Measurements from ENCODE around the gene RASA3.
"Not testable (repeated sequence)": the region's sequence is repeated elsewhere in the genome, so short reads cannot be mapped to it uniquely, and the experiment has no call there.

Gene RASA3

GRCh38 chr13:114142640-114143490, 10.4 kb upstream of the RASA3 start:
- DNase-seq (ENCODE audit: low read depth in 3 of 3): peak in 1 of 3 experiments; percentile 31

- no peak for DNase-seq (ENCODE audit: low read depth in 3 of 3)
Measured at GRCh38 chr13:114142137-114142550, 9.7 kb upstream of the RASA3 start.

- no peak for DNase-seq (ENCODE audit: low read depth in 3 of 3)
Measured at GRCh38 chr13:114141261-114141996, 9.0 kb upstream of the RASA3 start.

DNA sequence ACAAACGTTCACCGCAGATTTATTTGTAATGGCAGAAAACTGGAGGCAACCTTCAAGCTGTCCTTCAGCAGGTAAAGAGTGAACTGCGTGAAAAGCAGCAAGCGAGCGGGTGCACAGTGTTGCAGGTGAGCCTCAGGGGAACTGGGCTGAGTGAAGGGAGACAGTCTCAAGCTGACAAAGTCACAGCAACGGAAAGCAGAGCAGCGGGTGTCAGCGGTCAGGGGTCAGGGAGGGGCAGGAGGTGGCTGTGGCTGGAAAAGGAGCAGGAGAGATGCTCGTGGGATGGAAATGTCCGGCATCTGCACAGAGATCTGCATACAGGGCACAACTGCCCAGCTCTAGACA, 8.5 kb upstream of the RASA3 start:
- no peak for DNase-seq (ENCODE audit: low read depth in 3 of 3)

DNA sequence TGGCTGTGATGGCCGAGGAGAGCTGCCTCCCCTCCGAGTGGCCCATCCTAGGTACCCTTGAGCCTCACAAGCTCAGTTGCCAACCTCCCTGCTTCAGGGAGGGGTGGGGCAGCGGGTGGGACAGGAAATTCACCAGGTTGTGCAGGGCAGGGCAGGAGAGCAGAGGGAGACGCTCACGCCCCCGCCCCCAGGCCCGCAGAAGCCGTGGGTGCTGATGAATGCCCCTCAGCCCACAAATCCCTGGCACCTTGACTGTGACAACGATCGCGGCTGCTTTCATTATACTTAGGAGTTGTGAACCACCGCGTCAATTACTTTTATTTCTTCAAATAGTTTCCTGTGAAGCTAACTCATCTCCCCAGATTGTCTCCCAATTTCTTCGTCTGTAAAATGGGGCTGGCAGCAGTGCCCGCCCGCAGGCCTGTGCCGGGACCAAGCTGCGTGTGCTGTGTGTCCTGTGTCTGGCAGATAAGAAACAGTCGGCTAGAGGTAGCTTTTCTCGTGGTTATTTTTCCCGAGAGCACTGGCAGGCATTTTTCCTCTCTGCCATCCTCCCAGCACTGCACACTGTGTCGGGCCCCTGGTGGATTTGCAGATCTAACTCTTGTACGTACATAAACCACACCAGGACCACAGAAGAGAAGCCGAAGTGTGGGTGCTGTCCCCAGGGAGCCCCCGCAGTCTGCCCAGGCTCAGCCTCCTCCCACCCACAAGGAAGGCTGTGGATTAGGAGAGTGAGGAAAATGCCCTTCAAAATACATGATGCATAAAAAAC, 7.9 kb upstream of the RASA3 start:
- DNase-seq (ENCODE audit: low read depth in 3 of 3): no peak

DNA sequence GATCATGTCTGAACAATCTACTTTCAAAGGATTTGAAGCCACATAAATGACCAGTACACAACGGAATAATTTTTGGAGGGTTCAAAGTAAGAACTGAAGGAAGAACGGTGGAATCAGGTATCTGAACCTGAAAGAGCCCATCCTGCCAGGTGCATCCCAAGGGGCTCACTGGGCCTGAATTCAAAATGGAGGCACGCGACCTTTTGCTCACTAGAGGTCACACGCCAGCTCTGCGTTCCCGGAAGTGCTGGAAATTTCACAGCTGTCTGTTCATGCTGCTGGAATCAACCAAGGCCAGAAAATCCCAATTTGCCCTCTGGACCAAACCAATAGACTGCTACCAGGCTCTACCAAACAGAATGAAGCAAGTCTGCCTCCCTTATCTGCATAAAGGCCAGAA, 4.2 kb upstream of the RASA3 start:
- no peak for DNase-seq (ENCODE audit: low read depth in 3 of 3)

- DNase-seq (ENCODE audit: low read depth in 3 of 3): no peak
Measured at GRCh38 chr13:114135731-114136171, 3.3 kb upstream of the RASA3 start.

GRCh38 chr13:114134944-114135610, 2.7 kb upstream of the RASA3 start:
- no peak for DNase-seq (ENCODE audit: low read depth in 3 of 3)

GRCh38 chr13:114134111-114134943, 1.9 kb upstream of the RASA3 start:
- no peak for DNase-seq (ENCODE audit: low read depth in 3 of 3)

DNA sequence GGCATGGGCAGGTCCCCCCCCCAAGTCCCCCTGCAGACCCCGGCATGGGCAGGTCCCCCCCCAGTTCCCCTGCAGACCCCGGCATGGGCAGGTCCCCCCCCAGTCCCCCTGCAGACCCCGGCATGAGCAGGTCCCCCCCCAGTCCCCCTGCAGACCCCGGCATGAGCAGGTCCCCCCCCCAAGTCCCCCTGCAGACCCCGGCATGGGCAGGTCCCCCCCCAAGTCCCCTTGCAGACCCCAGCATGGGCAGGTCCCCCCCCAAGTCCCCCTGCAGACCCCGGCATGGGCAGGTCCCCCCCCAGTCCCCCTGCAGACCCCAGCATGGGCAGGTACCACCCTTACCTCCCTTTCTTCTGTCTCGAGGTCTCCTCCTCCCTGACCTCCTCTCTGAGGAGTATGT, 1.1 kb upstream of the RASA3 start:
- not testable (repeated sequence) for DNase-seq (ENCODE audit: low read depth in 3 of 3)

DNA sequence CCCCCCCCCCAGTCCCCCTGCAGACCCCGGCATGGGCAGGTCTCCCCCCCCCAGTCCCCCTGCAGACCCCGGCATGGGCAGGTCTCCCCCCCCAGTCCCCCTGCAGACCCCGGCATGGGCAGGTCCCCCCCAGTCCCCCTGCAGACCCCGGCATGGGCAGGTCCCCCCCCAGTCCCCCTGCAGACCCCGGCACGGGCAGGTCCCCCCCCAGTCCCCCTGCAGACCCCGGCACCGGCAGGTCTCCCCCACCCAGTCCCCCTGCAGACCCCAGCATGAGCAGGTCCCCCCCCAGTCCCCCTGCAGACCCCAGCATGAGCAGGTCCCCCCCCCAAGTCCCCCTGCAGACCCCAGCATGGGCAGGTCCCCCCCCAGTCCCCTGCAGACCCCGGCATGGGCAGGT, 703 bp upstream of the RASA3 start:
- not testable (repeated sequence) for DNase-seq (ENCODE audit: low read depth in 3 of 3)

DNA sequence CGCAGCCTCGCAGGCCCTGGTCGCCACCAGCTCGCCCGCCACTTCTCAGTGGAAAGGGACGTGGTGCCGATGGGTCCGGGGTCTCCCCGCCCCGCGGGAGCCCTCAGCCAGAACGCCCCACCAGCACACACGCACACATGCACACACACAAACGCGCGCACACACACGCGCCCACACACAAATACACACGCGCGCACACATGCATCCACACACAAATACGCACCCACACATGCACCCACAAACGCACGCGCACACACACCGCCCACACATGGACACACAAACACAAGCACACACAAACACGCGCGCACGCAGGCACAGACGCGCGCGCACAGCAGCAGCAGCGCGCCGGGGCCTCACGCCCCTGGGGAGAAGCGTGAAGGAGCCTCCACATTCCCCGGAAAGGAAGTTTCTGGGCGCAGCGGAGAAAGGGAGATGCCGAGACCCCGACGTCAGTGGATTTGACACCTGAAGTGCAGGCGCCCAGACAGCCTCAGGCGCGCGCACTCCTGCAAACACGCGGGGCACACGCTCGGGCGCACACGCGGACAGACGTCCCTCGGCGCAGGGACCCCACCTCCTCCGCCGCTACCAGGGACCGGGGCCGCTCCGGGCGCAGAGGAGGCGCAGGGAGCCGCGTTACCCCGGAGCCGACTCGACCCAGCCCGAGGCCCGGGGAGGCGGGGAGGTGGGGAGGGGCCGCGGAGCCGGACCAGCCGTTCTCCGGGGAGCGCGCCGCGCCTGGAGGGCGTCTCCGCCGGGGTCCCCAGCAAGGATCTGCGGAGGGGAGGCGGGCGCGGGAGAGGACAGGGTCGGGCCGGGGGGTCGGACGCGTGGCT, 622 bp downstream of the RASA3 start:
- DNase-seq (ENCODE audit: low read depth in 3 of 3): no peak

DNA sequence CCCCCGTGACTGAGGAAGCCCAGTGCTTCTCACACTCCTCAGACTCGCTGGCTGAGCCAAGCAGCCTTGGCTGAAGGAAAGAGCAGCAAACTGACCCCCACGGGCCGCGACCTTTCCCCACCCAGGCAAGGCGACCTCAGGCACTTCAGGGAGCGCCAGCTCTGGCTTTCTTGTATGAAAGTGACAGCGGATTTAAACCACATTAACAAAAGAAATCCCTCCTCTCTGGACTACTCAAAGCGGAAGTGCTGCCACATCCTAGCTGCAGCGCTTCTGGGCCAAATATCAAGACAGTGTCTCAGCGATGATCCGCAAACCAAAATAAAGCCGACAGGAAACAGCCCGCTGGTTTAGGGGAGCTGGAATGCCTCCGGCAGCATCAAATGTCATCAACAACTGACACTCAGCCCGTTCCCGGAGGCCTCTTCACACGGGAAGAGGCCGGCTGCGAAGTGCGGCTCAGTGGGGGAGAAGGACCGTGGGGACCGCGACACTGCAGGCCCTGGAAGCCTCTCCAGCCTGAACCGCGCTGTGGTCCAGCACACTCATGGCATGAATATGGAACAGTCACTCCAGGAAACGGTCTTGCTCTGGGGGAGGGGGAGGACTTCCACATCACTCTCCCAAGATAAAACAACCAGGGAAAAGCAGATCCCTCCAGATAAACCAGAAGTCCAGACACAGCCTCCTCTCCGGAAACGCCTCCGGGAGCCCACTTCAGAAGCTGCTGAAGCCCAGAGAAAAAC, 1.4 kb downstream of the RASA3 start:
- DNase-seq (ENCODE audit: low read depth in 3 of 3): peak in 1 of 3 experiments; percentile 26

- DNase-seq (ENCODE audit: low read depth in 3 of 3): no peak
Measured at GRCh38 chr13:114130131-114130836, 2.1 kb downstream of the RASA3 start.

DNA sequence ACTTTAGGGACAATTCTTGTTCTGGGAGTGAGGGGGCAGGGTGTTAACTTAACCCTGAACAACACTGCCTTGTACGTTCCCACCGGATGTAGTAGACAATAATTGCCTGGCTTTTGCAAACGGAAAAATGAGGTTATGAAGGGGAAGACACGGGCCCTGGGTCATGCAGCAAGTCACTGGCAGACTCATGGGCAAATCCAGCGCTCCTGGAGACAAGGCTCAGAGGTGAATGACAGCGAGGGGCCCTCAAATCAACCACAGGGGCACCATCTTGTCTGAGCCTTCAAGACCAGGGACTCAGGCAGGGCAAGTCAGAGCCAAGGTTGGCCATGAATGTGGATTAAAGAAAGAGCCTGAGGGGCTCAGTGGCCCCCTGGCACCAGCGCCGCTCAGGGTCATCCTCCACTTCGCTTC, 2.8 kb downstream of the RASA3 start:
- no peak for DNase-seq (ENCODE audit: low read depth in 3 of 3)

DNA sequence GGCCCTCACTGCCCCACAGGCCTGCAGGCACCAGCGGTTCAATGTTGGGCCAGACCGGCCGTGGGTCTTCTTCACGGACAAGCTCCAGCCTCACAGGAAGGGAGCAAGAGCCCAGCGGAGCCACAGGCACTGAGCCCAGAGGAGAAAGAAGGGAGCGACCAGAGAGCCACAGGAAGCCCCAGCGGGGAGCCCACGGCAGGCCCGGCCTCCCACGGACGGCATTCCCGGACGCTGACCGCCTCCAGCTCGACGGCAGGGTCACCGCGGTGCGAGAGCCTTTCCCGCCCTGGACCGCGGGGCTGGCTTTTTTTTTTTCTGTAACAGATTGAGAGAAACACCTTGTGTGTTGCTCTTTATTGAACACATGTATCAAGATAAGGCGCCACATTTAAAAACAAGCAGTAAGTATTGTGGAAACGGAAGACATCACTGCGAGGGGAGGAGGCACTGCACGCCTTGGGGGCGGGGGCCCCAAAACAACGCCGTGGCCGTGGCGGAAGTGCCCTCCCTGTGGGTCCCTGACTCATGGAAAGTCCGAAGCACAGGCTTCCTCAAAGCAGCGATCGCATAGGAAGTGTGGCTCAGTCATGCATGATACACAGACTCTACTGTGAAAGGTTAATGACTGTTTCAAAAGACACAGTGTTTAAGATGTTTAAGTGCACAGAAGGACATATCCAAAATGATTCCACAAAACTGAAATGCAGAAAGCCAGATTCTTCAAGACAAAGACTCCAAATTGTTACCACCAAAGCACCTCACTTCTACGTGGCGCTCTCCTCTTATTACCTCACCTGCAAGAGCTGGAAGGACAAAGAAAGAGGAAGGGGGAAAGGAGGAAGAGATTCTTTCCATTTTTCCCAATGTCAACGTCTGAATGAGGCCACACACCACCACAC, 3.5 kb downstream of the RASA3 start:
- peak; percentile 77 to 89 (median 88) for DNase-seq (ENCODE audit: low read depth in 3 of 3)

GRCh38 chr13:114128348-114128623, 4.1 kb downstream of the RASA3 start:
- DNase-seq (ENCODE audit: low read depth in 3 of 3): no peak
